Neural cell (in vitro differentiated cells): ENCODE measurements around the gene XPNPEP2.

Experiments
- EP300 ChIP-seq: fragments of 450-650 bp; conservative IDR thresholded peaks from 2 replicates; pipeline ENCODE4 v1.6.1; 2014; ENCODE audit warnings: antibody characterized with exemption, mild to moderate bottlenecking, moderate library complexity; ENCODE audit not compliant: poor library complexity, severe bottlenecking
- EZH2 ChIP-seq: fragments of 200-600, 300-800 bp; shearing (Covaris generic), sonication (generic); IDR thresholded peaks from 2 replicates; pipeline ENCODE4 v1.6.1; 2014; ENCODE audit warnings: antibody characterized with exemption, low read length, borderline replicate concordance, mild to moderate bottlenecking; ENCODE audit not compliant: insufficient read depth, poor library complexity, severe bottlenecking
- MXI1 ChIP-seq: fragments of 450-650 bp; conservative IDR thresholded peaks from 2 replicates; pipeline ENCODE4 v1.6.1; 2014; ENCODE audit warnings: antibody characterized with exemption, mild to moderate bottlenecking; ENCODE audit not compliant: poor library complexity, severe bottlenecking
- POLR2AphosphoS5 ChIP-seq: IDR thresholded peaks from 2 replicates; pipeline ENCODE4 v1.6.1; 2012
- RAD21 ChIP-seq: fragments of 450-650 bp; conservative IDR thresholded peaks from 2 replicates; pipeline ENCODE4 v1.6.1; 2014; ENCODE audit warnings: antibody characterized with exemption, mild to moderate bottlenecking, moderate library complexity
- REST ChIP-seq: IDR thresholded peaks from 2 replicates; pipeline ENCODE4 v1.6.1; 2012; ENCODE audit warnings: borderline replicate concordance
- TAF1 ChIP-seq: IDR thresholded peaks from 2 replicates; pipeline ENCODE4 v1.6.1; 2012; ENCODE audit warnings: low read depth
- TF ChIP-seq, protein P1 (sequence below): fragments of 450-650 bp; IDR thresholded peaks from 2 replicates; pipeline ENCODE4 v1.5.1; 2014; ENCODE audit warnings: antibody characterized with exemption, mild to moderate bottlenecking, moderate library complexity; ENCODE audit not compliant: poor library complexity, severe bottlenecking

- TF ChIP-seq, protein P1, sequence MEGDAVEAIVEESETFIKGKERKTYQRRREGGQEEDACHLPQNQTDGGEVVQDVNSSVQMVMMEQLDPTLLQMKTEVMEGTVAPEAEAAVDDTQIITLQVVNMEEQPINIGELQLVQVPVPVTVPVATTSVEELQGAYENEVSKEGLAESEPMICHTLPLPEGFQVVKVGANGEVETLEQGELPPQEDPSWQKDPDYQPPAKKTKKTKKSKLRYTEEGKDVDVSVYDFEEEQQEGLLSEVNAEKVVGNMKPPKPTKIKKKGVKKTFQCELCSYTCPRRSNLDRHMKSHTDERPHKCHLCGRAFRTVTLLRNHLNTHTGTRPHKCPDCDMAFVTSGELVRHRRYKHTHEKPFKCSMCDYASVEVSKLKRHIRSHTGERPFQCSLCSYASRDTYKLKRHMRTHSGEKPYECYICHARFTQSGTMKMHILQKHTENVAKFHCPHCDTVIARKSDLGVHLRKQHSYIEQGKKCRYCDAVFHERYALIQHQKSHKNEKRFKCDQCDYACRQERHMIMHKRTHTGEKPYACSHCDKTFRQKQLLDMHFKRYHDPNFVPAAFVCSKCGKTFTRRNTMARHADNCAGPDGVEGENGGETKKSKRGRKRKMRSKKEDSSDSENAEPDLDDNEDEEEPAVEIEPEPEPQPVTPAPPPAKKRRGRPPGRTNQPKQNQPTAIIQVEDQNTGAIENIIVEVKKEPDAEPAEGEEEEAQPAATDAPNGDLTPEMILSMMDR = no peak
- TF ChIP-seq EP300 (no peak), POLR2AphosphoS5 (no peak), MXI1 (no peak), RAD21 (no peak), EZH2 (no peak), REST (no peak), TAF1 (no peak)
Measured at GRCh38 chrX:129690435-129690834, 48.3 kb upstream of the XPNPEP2 start.
